OCI-LY7 (cell line): ENCODE measurements around the gene PHACTR1.

Experiments used
- EZH2phosphoT487 ChIP-seq: fragments of 200-600 bp; sonication (generic); IDR thresholded peaks from 2 replicates; pipeline ENCODE4 v1.6.1; 2018; ENCODE audit warnings: low read depth, borderline replicate concordance, mild to moderate bottlenecking, mixed run types, antibody characterized with exemption, low read length, moderate library complexity, mixed read lengths
- TF ChIP-seq, protein P1 (sequence below): fragments of 200-600 bp; sonication (generic); conservative IDR thresholded peaks from 2 replicates; pipeline ENCODE4 v1.5.1; 2014; ENCODE audit warnings: mild to moderate bottlenecking, antibody characterized with exemption, low read length, moderate library complexity, mixed read lengths

DNA sequence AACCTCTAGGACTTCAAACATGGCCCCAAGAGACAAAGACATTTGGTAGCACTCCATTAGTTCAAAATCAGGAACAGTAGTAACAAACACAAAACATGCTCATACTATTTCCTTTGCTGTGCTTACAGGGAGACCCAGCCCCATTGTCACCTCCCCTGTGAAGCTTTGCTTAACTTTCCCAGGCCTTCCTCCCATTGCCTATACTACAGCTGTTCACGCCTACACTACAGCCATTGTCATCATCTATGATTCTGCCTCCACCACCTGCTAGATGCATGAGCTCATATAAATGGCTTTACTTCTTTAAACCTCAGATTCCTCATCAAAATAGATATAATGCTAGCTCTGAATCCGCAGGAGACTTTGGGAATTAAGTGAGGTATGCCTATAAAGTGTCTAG lies 8.7 kb downstream of the PHACTR1 start:
- TF ChIP-seq, protein P1, sequence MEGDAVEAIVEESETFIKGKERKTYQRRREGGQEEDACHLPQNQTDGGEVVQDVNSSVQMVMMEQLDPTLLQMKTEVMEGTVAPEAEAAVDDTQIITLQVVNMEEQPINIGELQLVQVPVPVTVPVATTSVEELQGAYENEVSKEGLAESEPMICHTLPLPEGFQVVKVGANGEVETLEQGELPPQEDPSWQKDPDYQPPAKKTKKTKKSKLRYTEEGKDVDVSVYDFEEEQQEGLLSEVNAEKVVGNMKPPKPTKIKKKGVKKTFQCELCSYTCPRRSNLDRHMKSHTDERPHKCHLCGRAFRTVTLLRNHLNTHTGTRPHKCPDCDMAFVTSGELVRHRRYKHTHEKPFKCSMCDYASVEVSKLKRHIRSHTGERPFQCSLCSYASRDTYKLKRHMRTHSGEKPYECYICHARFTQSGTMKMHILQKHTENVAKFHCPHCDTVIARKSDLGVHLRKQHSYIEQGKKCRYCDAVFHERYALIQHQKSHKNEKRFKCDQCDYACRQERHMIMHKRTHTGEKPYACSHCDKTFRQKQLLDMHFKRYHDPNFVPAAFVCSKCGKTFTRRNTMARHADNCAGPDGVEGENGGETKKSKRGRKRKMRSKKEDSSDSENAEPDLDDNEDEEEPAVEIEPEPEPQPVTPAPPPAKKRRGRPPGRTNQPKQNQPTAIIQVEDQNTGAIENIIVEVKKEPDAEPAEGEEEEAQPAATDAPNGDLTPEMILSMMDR = no peak
- no peak for TF ChIP-seq EZH2phosphoT487
